NAMALWA (cell line): ENCODE data around the gene YTHDC2.
"Not testable (repeated sequence)": the region's sequence is repeated elsewhere in the genome, so short reads cannot be mapped to it uniquely, and the experiment has no call there.

Experiments used
- DNase-seq: peaks from one replicate; pipeline ENCODE4 v3.0.0-alpha.2; 2015; ENCODE audit warnings: low spot score

Gene YTHDC2

DNA sequence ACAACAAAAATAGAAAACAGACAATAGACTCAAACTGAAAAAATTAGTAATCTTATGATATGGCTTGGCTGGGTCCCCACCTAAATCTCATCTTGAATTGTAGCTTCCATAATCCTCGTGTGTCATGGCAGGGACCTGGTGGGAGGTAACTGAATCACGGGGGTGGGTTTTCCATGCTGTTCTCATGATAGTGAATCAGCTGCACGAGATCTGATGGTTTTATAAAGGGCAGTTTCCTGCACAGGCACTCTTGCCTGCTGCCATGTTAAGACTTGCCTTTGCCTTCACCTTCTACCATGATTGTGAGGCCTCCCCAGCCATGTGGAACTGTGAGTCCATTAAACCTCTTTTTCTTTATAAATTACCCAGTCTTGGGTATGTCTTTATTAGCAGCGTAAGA, 89.8 kb downstream of the YTHDC2 start:
- not testable (repeated sequence) for DNase-seq

DNA sequence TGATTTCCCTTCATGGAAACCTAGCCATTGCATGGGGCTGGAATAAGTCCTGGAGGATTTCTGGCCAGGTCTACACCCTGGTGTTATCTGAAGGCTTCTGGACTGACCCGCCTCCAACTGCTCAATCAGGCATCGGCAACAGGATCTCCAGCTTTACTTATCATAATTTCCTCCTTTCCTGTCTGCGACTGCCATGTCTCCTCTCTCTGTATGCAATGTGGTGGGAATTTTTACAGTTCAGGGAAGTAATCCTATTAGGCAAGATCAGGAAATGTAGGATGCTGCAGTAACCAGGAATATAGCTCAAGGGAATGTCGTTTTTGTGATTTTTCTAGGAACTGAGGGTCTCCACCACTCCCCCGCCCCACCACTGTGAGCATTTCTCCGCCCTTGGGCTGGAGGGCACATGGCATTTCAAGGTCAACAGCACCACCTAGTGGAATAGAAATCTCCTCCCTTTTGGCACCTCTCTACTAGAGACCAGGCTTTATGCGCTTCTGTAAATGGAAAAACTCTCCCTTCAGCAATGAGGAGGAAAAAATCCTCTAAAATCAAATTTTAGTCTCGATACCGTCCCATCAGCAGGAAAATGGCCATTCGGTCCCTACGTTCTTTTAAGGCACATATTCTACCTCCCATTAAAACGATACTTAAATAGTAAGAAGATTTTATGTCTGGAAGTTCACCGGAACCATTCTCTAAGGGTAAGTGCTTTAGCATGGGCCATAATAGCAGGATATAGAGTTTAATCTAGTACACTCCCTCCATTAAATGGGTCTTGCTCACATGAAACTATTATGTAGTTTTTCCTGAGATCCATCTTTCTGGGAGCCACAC, 93.0 kb downstream of the YTHDC2 start:
- peak; percentile 81 for DNase-seq

DNA sequence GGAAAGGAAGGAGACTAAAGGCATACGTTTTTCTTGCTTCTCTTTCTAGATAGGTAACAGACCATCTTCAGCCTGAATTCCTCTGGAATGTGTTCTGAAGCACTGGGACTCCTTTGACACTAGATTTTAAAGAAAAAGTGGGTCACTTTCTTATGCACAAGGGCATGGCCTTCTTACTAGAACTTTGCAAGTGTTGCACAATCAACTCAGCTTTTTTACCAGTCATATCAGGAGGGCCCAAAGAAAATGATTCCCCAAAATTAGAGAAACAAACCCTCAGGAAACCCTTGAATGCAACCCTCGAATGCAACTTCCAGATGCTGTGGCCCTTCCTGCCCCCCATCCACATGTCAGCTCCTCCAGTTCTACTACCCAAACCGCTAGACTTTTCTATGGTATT, 93.9 kb downstream of the YTHDC2 start:
- DNase-seq, result no peak

DNA sequence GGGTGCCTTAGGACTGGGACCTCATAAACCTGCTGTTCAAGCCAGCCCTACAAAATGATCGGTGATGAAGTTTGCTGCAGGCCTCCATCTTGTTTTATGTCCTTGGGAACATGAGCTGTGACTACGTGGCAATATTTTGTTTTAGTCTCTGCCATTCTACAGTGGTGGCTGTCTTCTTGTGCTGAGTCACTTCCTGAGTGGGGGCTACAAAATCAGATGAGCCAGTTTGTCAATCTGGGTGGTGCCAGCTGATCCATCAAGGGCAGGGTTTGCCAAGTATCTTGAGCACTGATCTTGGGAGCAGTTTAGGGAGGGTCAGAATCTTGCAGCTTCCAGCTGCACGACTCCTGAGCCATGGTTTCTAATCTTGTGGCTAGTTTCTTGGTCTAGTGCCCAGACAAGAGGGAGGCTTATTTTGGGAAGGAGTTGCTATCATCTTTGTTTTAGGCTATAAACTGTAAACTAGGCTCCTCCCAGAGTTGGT, 94.7 kb downstream of the YTHDC2 start:
- DNase-seq, result no peak

DNA sequence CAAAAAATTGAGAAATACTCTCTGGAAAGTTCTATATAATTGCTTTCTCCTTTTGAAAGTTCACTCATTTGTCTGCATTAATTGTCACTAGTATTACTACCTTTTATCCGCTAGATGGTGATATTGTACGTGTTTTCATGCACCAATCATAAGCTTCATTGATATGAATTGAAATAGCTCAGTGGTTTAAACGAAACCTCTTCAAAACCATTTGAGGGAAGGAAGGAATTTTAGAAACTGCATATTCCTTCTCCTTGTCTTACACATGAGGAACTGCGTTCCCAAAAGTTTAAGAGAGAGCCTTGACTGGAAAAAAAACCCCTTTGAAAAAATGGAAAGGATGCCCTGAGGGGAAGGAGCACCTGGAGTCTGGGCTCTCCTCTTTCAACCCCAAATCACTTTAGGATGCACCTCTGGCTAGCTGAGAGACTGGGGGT, 98.6 kb downstream of the YTHDC2 start:
- peak; percentile 64 for DNase-seq

DNA sequence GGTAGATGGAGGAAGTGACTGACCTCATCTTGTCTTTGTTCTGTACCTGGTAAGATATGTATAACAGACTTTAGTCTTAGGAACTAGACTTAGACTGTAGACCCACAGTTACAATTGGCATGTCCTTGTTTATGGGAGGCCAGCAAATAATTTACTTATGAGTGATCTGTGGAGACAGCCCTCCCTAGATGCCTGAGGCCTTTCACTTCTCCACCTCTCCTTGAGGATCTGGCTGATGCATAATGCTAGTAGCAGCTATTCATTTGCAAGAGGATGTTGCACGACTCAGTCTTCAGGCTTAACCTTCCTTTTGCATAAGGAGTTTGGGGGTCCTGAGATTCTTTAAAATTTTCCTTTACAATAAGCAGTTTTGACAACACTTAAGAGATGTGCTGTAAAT, 100.7 kb downstream of the YTHDC2 start:
- no peak for DNase-seq

DNA sequence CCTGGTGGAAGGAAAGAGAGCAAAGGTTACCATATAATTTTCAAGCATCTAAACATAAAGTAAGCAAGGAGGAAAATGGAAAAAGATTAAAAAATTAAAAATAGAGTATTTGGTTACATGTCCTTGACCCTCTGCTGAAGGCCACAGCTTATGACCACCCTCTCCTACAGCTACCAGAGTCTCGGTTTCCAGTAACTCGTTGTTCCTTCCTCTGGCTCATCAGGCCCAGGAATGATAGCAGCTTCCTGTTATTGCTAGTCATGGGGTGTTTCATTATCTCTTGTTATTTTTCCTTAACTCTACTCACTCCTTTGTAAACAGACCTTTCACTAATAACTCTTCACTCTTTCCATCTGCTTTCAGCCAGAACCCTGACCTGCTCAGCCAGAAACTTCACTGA, 102.2 kb downstream of the YTHDC2 start:
- no peak for DNase-seq

DNA sequence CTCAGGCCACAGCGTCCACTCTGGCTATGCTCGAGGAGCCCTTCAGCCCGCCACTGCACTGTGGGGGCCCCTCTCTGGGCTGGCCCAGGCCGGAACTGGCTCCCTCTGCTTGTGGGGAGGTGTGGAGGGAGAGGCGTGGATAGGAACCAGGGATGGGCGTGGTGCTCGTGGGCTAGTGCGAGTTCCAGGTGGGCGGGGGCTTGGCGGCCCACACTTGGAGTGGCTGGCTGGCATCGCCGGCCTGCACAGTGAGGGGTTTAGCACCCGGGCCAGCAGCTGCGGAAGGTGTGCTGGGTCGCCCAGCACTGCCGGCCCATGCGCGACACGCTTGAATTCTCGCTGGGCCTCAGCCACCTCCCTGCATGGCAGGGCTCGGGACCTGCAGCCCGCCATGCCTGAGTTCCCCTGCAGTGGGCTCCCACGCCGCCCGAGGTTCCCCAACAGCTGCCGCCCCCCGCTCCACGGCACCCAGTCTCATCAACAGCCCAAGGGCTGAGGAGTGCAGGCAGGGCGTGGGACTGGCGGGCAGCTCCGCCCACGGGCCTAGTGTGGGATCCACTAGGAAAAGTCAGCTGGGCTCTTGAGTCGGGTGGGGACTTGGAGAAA, 103.8 kb downstream of the YTHDC2 start:
- no peak for DNase-seq

DNA sequence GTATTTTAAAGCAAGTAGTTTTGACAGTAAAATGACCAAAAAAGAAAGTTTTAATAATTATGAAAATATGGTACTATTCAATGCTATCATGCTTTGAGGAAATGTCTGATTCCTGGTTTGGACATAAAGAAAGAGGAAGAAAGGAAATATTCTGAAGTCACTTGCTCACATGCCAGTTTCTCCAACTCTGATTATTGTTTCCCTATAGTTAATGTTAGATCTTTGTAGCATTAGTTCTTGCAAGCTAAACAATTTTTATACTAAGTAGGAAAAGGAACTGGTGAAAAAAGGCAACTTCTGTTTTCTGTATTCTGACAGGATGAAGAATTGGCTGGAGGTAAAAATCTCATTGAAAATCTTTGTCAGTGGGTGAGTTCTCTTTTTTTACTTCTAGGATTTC, 119.5 kb downstream of the YTHDC2 start:
- no peak for DNase-seq

DNA sequence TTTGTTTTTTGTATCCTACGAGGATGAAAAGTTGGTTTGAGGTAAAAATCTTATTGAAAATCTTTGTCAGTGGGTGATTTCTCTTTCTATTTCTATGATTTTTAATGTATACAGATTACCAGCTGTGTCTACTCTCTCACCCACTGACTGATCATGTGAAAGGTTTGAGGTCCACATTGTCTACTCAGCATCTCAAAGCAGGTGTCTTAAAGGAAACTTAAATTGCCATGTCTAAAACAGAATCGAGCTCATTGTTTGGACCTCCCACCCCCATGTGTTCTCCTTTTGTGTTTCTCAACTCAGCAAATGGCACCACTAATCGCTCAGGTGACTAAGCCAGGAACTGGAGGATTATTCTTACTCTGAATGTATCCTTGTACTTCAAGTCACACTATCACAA, 121.5 kb downstream of the YTHDC2 start:
- no peak for DNase-seq

DNA sequence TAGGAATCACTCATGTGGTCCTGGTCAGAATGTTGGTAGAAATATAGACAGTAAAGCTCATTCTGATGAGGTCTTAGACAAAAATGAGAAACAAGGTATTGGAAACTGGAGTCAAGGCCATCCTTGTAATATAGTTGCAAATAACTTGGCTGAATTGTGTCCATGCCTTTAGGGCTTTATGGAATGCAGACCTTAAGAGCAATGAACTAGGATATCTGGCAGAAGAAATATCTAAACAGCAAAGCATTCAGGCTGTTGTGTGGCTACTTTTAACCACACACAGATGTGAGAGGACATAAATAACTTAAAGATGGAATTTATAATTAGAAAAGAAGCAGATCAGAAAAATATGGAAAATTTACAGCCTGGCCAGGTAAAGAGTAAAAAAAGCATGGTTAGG, 128.2 kb downstream of the YTHDC2 start:
- no peak for DNase-seq
